MV-4-11 (cell line): ENCODE measurements around the gene WSB2.

Source experiments
- DNase-seq: peaks from one replicate; lab custom pipeline; 2025; lab: John Stamatoyannopoulos, UW

The WSB2 gene

DNA sequence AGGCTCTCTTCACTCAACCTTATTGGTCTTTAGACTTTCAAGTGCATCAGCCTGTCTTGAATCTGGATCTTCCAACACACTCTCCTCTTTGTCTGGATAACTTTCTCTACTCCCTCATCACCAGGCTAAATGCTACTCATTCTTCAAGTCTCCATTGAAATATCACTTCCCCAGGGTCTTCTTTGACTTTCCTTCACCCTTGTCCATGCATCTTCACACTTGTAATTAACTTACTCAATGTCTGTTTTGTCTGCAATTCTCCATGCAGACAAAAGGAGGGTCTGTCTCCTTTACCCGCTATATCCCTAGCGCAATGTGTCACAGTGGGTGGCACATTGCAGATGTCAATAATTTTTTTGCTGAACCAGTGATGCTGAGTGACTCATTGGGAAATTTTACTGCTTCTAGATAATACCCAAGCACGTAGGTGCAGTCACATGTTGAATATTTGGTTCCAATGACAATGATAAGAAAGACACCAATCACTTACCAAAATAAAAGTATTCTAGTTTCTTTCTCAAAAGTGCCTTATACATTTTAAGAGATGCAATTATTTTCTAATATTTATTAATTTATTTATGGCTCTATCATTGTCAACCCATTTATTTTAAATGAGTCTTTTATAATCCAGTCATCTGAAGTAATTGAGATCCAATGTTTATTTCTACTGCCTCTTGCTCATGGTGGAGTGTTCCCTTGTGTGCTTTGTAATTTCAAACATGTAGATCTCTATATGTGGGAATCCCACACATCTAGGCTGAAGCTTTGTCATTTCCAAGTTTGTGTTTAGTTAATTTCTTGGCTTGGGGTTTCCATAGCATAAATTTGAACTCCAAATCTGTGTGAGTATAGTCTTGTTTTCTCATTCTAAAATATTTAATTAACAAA, 66.2 kb downstream of the WSB2 start:
- DNase-seq: no peak

DNA sequence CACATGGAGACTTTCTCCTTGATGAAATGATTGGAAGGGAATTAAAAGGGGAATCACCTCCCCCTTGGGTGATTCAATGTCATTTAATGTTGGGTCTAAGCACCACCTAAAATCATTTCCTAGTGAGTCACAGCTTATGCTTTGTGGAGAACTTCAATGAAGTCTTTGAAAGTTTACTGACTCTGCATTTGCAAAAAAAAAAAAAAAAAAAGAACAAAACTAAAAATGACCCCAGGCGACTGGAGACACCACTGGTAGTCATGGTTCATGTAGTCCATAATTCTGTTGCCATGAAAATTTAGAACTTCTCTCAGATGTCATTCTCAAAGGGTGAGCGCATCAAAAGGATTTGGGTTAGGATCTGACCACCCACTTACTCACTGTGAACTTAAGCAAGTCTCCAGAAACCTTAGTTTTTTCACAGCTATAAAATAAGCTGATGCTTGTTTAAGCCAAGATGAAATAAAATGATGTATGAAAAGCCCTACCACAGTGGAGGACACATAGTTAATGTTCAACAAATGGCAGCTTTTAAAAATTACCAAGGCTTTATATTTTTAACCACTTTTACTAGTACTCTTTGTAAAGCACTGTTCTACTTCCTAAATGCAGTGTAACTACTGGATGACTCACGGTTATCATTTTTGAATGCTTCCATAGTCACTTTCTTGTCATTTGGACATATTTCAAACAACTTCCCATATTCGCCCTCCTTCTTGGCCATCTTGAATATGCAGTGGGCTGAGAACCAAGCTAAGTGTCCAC, 74.1 kb downstream of the WSB2 start:
- peak; percentile 52 for DNase-seq

- no peak for DNase-seq
Observed at GRCh38 chr12:117985182-117985581, 75.8 kb downstream of the WSB2 start.
